Hepatocyte (in vitro differentiated cells): Measurements from ENCODE around the gene MFRP. TPM values are rescaled to one million over a fixed set of nuclear protein-coding genes. Genes with fewer than 3 reads are reported as not detected.

Experiments
- DNase-seq: peaks from one replicate; pipeline ENCODE4 v3.0.0-alpha.2; 2016; ENCODE audit warnings: low spot score
- H2AFZ ChIP-seq: fragments of 200-600 bp; sonication (generic); 2 replicates; pipeline ENCODE4 v1.6.0; 2016; ENCODE audit warnings: antibody characterized with exemption, mild to moderate bottlenecking
- H3K27ac ChIP-seq: fragments of 200-600 bp; sonication (generic); 2 replicates; pipeline ENCODE4 v1.5.1; 2016; ENCODE audit warnings: mild to moderate bottlenecking
- H3K27me3 ChIP-seq: fragments of 200-600 bp; sonication (generic); 2 replicates; pipeline ENCODE4 v1.6.1; 2016
- H3K36me3 ChIP-seq: fragments of 200-600 bp; sonication (generic); replicated peaks from 2 replicates; pipeline ENCODE4 v1.5.1; 2016; ENCODE audit warnings: low read depth; ENCODE audit not compliant: insufficient read depth
- H3K4me1 ChIP-seq: fragments of 200-600 bp; sonication (generic); 2 replicates; pipeline ENCODE4 v1.5.1; 2016; ENCODE audit warnings: mild to moderate bottlenecking, moderate library complexity; ENCODE audit not compliant: insufficient read depth
- H3K4me2 ChIP-seq: fragments of 200-600 bp; sonication (generic); 2 replicates; pipeline ENCODE4 v1.6.0; 2016
- H3K4me3 ChIP-seq: fragments of 200-600 bp; sonication (generic); 2 replicates; pipeline ENCODE4 v1.5.1; 2016; ENCODE audit warnings: mild to moderate bottlenecking
- H3K79me2 ChIP-seq: fragments of 200-600 bp; sonication (generic); 2 replicates; pipeline ENCODE4 v1.6.0; 2017; ENCODE audit warnings: mild to moderate bottlenecking
- H3K9me2 ChIP-seq: fragments of 200-600 bp; sonication (generic); replicated peaks from 2 replicates; pipeline ENCODE4 v1.6.0; 2017; ENCODE audit warnings: mild to moderate bottlenecking; ENCODE audit not compliant: insufficient read depth
- H3K9me3 ChIP-seq: fragments of 200-600 bp; sonication (generic); 2 replicates; pipeline ENCODE4 v1.5.1; 2016; ENCODE audit warnings: low read depth, mild to moderate bottlenecking
- H4K20me1 ChIP-seq: fragments of 200-600 bp; sonication (generic); 2 replicates; pipeline ENCODE4 v1.6.0; 2016; ENCODE audit warnings: mild to moderate bottlenecking; ENCODE audit not compliant: insufficient read depth, poor library complexity, severe bottlenecking
- CTCF ChIP-seq: fragments of 200-600 bp; sonication (generic); IDR thresholded peaks from 2 replicates; pipeline ENCODE4 v1.5.1; 2016; ENCODE audit warnings: antibody characterized with exemption, mild to moderate bottlenecking; ENCODE audit not compliant: poor library complexity
- EZH2 ChIP-seq: fragments of 200-600 bp; sonication (generic); IDR thresholded peaks from 2 replicates; pipeline ENCODE4 v1.6.1; 2016; ENCODE audit warnings: antibody characterized with exemption, mild to moderate bottlenecking, borderline replicate concordance
- EZH2phosphoT487 ChIP-seq: fragments of 200-600 bp; sonication (generic); IDR thresholded peaks from one replicate; pipeline ENCODE4 v1.6.1; 2018; ENCODE audit warnings: antibody characterized with exemption, mild to moderate bottlenecking, low read depth, moderate library complexity; ENCODE audit not compliant: unreplicated experiment, severe bottlenecking
- WGBS: methylation state at CpG from one replicate; pipeline ENCODE4 v1.1.6; 2016; ENCODE audit warnings: low lambda C conversion rate; ENCODE audit errors: missing lambda C conversion rate; 5-methylcytosine and 5-hydroxymethylcytosine counted together
- polyA plus RNA-seq: library from polyadenylated mRNA; unstranded; fragments of >200 nt; fragmentation: Nextera tagmentation; extraction: Ambion mirVana; gene quantifications from 2 replicates; pipeline ENCODE4 v1.2.1, GENCODE V29; 2016
- total RNA-seq: library from RNA; depleted of rRNA; stranded (reverse); fragments of >200 nt; gene quantifications from 2 replicates; pipeline ENCODE4 v1.2.3, GENCODE V29; 2014

MFRP gene
- total and polyA plus RNA-seq, 2 experiments from 2014 or later, result not detected

GRCh38 chr11:119351232-119351631, 4.7 kb upstream of the MFRP start:
- Histone ChIP-seq H2AFZ (no peak overlapping the region), H3K27me3 (no peaks in the 10 kb centered on the region), H3K4me1 (peaks cover 7% of the 10 kb centered on the region), H3K9me3 (no peaks in the 10 kb centered on the region), H3K9me2 (no peaks in the 10 kb centered on the region), H3K4me3 (no peak overlapping the region), H3K4me2 (no peak overlapping the region), H4K20me1 (no peaks in the 10 kb centered on the region), H3K27ac (no peak overlapping the region), H3K79me2 (no peaks in the 10 kb centered on the region), H3K36me3 (no peaks in the 10 kb centered on the region)
- WGBS, result 100% methylated on average over 1 of the region's 2 CpGs
- DNase-seq, result no peak
- TF ChIP-seq CTCF (no peak), EZH2phosphoT487 (no peak), EZH2 (no peak)

- Histone ChIP-seq H3K36me3 (no peaks in the 10 kb centered on the region), H2AFZ (no peak overlapping the region), H3K9me3 (no peaks in the 10 kb centered on the region), H3K4me2 (no peak overlapping the region), H3K4me1 (peaks cover 7% of the 10 kb centered on the region), H3K27ac (no peak overlapping the region), H3K79me2 (no peaks in the 10 kb centered on the region), H3K4me3 (no peak overlapping the region), H4K20me1 (no peaks in the 10 kb centered on the region), H3K9me2 (no peaks in the 10 kb centered on the region), H3K27me3 (no peaks in the 10 kb centered on the region)
- no peak for DNase-seq
- WGBS, result 85% methylated on average over 6 of the region's 6 CpGs
- TF ChIP-seq EZH2 (no peak), EZH2phosphoT487 (no peak), CTCF (no peak)
These were observed 3.8 kb upstream of the MFRP start for GRCh38 chr11:119350302-119350701.

DNA sequence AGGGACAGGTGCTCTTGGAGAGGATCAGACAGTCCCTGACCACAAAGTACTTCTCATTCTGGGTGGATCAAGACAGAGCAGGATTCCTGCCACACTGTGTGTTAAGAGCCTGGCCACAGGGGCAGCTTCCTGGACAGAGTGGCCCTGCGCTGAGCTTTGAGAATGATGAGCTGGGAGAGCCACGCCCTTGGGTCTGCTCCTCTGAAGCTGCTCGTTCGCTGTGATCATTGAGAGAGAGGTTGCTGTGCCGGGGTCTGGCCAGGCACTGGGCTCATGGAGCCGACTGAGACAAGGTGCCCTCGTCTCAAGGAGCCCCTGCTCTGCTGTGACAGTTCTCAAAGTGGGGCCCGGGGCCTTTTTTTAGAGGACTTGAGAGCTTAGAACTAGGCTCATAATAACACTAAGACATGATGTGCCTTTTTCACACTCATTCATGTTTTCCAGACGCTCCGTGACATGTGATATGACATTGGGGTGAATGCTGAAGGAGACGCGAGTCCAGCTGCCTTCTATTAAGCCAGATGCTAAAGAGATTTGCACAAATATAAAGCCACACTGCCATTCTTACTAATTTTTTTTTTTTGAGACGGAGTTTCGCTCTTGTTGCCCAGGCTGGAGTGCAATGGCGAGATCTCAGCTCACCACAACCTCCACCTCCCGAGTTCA, 1.6 kb upstream of the MFRP start:
- peaks cover 7% of the 10 kb centered on the region for H3K27me3 ChIP-seq
- H3K4me2 ChIP-seq, result no peak overlapping the region
- no peaks in the 10 kb centered on the region for H3K9me2 ChIP-seq
- 69% methylated on average over 16 of the region's 16 CpGs for WGBS
- H3K79me2 ChIP-seq, result no peaks in the 10 kb centered on the region
- no peak overlapping the region for H3K27ac ChIP-seq
- H2AFZ ChIP-seq, result no peak overlapping the region
- no peaks in the 10 kb centered on the region for H3K36me3 ChIP-seq
- H3K4me3 ChIP-seq, result no peak overlapping the region
- no peaks in the 10 kb centered on the region for H3K9me3 ChIP-seq
- H4K20me1 ChIP-seq, result no peaks in the 10 kb centered on the region
- peaks cover under 1% of the 10 kb centered on the region for H3K4me1 ChIP-seq
- no peak for DNase-seq
- no peak for TF ChIP-seq EZH2phosphoT487
- TF ChIP-seq CTCF, result no peak
- TF ChIP-seq EZH2, result no peak
